HepG2 (cell line): Measurements from ENCODE around the gene LAPTM4A. TPM values are rescaled to one million over a fixed set of nuclear protein-coding genes. Genes with fewer than 3 reads are reported as not detected.

Source experiments
- CREM ChIP-seq, 2 experiments: sonication (generic) in 1 of 2; formaldehyde crosslinking in 1 of 2; IDR thresholded peaks; 2 replicates each; pipeline versions ENCODE4 v1.4.0 to v1.6.1; 2016 to 2020; ENCODE audit warnings: antibody characterized with exemption in 1 of 2, mild to moderate bottlenecking in 1 of 2, missing genetic modification reagents in 1 of 2
- HOXA9 ChIP-seq: sonication (generic); formaldehyde crosslinking; IDR thresholded peaks from 2 replicates; pipeline ENCODE4 v1.8.1; 2022; ENCODE audit warnings: missing genetic modification reagents, mild to moderate bottlenecking, moderate library complexity, borderline replicate concordance
- JUN ChIP-seq: sonication (generic); formaldehyde crosslinking; IDR thresholded peaks from 2 replicates; pipeline ENCODE4 v1.4.0; 2020; ENCODE audit warnings: mild to moderate bottlenecking, missing genetic modification reagents
- JUNB ChIP-seq: sonication (generic); formaldehyde crosslinking; IDR thresholded peaks from 2 replicates; pipeline ENCODE4 v1.8.0; 2022; ENCODE audit warnings: missing genetic modification reagents, mild to moderate bottlenecking, borderline replicate concordance
- KAT8 ChIP-seq: IDR thresholded peaks from 2 replicates; pipeline ENCODE4 v1.6.1; 2016; ENCODE audit warnings: missing genetic modification reagents, missing compliant biosample characterization
- MBD4 ChIP-seq: IDR thresholded peaks from 2 replicates; pipeline ENCODE4 v1.6.1; 2012; ENCODE audit warnings: low read length, inconsistent platforms, borderline replicate concordance
- NRL ChIP-seq: sonication (generic); formaldehyde crosslinking; IDR thresholded peaks from 2 replicates; pipeline ENCODE4 v1.5.0; 2020; ENCODE audit warnings: missing genetic modification reagents, mild to moderate bottlenecking, moderate library complexity, borderline replicate concordance
- SOX13 ChIP-seq, 3 experiments: fragments of 450-650 bp in 1 of 3; sonication (generic) in 1 of 3; formaldehyde crosslinking in 1 of 3; IDR thresholded peaks in 2 of 3; conservative IDR thresholded peaks in 1 of 3; 2 replicates each; pipeline versions ENCODE4 v1.5.0 to v1.6.1; 2016 to 2020; ENCODE audit warnings: antibody characterized with exemption in 1 of 3, mild to moderate bottlenecking in 1 of 3, missing compliant biosample characterization in 1 of 3, missing genetic modification reagents in 1 of 3, moderate library complexity in 1 of 3
- SRSF4 ChIP-seq: fragments of 200-400 bp; formaldehyde crosslinking; IDR thresholded peaks from one replicate; pipeline ENCODE4 v1.6.1; 2018; ENCODE audit warnings: mild to moderate bottlenecking, low read depth, low read length, moderate library complexity; ENCODE audit not compliant: poor library complexity, severe bottlenecking
- ZMYM4 ChIP-seq: sonication (generic); formaldehyde crosslinking; IDR thresholded peaks from 2 replicates; pipeline ENCODE4 v1.8.1; 2023; ENCODE audit warnings: mild to moderate bottlenecking, missing genetic modification reagents
- ZNF615 ChIP-seq: sonication (generic); formaldehyde crosslinking; IDR thresholded peaks from 2 replicates; pipeline ENCODE4 v1.5.0; 2020; ENCODE audit warnings: mild to moderate bottlenecking, missing genetic modification reagents, borderline replicate concordance
- ZNF816 ChIP-seq: sonication (generic); formaldehyde crosslinking; IDR thresholded peaks from 2 replicates; pipeline ENCODE4 v1.8.0; 2022; ENCODE audit warnings: missing genetic modification reagents, mild to moderate bottlenecking, borderline replicate concordance
- polyA plus RNA-seq, 8 experiments: library from polyadenylated mRNA; depleted of rRNA in 3 of 8; stranded (reverse) in 7 of 8; unstranded in 1 of 8; fragments of >200 nt; fragmentation: Illumina TruSeq in 4 of 8; extraction: Trizol in 4 of 8; gene quantifications; 2 replicates each; pipeline versions ENCODE4 v1.2.1 to v1.2.3, GENCODE V29; 2011 to 2016; ENCODE audit warnings: low read depth in 4 of 8, missing spikeins in 1 of 8, mixed read lengths in 1 of 8; ENCODE audit not compliant: insufficient read depth in 1 of 8
- total RNA-seq, 5 experiments: library from RNA; depleted of rRNA; stranded (reverse); fragments of >200 nt; fragmentation: Illumina TruSeq; extraction: Trizol; gene quantifications; 2 replicates each; pipeline ENCODE4 v1.2.3, GENCODE V29; 2016; ENCODE audit warnings: low read depth in 1 of 5
- TF ChIP-seq, protein P1 (sequence below): sonication (generic); formaldehyde crosslinking; IDR thresholded peaks from 2 replicates; pipeline ENCODE4 v1.4.0; 2020; ENCODE audit warnings: low read depth, missing genetic modification reagents
- TF ChIP-seq, protein P2 (sequence below): sonication (generic); formaldehyde crosslinking; IDR thresholded peaks from 2 replicates; pipeline ENCODE4 v1.4.0; 2020; ENCODE audit warnings: mild to moderate bottlenecking, missing genetic modification reagents
- TF ChIP-seq, protein P3 (sequence below): sonication (generic); formaldehyde crosslinking; IDR thresholded peaks from 2 replicates; pipeline ENCODE4 v1.5.1; 2020; ENCODE audit warnings: missing genetic modification reagents, mild to moderate bottlenecking, borderline replicate concordance
- TF ChIP-seq, protein P4 (sequence below): sonication (generic); formaldehyde crosslinking; IDR thresholded peaks from 2 replicates; pipeline ENCODE4 v1.5.0; 2020; ENCODE audit warnings: missing genetic modification reagents
- TF ChIP-seq, protein P5 (sequence below): sonication (generic); formaldehyde crosslinking; IDR thresholded peaks from 2 replicates; pipeline ENCODE4 v1.5.0; 2020; ENCODE audit warnings: missing genetic modification reagents

The LAPTM4A gene
- total and polyA plus RNA-seq, 2 of the 13 experiments (the other 11 are each of a cell fraction or from before 2014, with no cell fraction given), result 116 to 558 TPM

DNA sequence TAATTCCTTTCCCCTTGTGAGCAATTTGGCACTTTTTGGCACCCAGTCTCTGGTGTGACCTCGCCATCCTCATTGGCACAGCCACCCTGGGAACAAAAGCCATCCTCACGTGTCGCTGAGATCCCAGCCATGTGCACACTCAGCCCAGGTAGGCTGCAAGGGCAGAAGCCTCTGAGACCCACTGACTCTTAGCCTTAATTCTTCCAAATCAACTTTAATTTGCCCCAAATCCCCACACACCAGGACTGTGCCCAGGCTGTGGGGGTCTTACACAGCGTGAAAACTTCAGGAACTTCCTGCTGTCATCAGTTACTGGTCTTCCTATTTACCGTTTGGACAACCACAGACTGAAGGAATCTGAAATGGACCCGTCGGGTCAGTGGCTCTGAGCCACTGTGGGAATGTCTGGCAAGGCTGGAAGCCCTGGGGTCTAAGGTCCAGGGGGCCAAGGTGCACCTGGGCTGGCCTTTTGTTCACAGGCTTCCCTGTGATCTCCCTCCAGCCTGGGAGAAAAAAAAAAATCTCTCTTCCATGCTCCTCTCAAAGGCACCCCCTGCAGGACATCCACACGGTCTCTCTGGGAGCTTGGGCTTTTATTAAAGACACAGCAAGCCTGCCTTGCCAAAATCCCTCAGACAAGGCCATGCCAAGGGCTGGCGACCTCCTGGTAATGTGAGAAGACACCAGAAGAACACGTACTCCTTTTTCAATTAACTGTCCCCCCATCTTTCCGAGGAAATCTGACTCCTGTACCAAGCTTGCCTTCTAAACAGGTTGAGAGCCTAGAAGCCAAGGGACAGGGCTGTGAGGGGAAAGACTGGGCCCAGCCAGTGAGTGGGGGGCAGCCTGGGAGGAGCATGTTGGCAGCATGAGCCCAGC is 42.1 kb upstream of the LAPTM4A start (continued):
- TF ChIP-seq SOX13 (IDR thresholded peaks at IDR 0.05) (peak; percentile 73; the same call in 1 of the 2 replicates), SOX13 (CRISPR knock-in tag; conservative IDR thresholded peaks at IDR 0.05 in 1 of 2, IDR thresholded peaks at IDR 0.05 in 1 of 2) (peak in 1 of 2 experiments; percentile 92; a peak in 2 of 4 replicates), KAT8 (CRISPR knock-in tag) (peak; percentile 86), SRSF4 (no peak), ZMYM4 (CRISPR knock-in tag) (peak; percentile 94), CREM (IDR thresholded peaks at IDR 0.05) (peak; percentile 73), CREM (CRISPR knock-in tag; IDR thresholded peaks at IDR 0.05) (no peak), ZNF615 (CRISPR knock-in tag) (no peak), ZNF816 (CRISPR knock-in tag) (no peak; the same call in 1 of the 2 replicates), JUN (CRISPR knock-in tag) (peak; percentile 56), JUNB (CRISPR knock-in tag) (no peak), HOXA9 (no peak), NRL (CRISPR knock-in tag) (no peak; the same call in 1 of the 2 replicates), MBD4 (no peak)
- TF ChIP-seq, protein P1, sequence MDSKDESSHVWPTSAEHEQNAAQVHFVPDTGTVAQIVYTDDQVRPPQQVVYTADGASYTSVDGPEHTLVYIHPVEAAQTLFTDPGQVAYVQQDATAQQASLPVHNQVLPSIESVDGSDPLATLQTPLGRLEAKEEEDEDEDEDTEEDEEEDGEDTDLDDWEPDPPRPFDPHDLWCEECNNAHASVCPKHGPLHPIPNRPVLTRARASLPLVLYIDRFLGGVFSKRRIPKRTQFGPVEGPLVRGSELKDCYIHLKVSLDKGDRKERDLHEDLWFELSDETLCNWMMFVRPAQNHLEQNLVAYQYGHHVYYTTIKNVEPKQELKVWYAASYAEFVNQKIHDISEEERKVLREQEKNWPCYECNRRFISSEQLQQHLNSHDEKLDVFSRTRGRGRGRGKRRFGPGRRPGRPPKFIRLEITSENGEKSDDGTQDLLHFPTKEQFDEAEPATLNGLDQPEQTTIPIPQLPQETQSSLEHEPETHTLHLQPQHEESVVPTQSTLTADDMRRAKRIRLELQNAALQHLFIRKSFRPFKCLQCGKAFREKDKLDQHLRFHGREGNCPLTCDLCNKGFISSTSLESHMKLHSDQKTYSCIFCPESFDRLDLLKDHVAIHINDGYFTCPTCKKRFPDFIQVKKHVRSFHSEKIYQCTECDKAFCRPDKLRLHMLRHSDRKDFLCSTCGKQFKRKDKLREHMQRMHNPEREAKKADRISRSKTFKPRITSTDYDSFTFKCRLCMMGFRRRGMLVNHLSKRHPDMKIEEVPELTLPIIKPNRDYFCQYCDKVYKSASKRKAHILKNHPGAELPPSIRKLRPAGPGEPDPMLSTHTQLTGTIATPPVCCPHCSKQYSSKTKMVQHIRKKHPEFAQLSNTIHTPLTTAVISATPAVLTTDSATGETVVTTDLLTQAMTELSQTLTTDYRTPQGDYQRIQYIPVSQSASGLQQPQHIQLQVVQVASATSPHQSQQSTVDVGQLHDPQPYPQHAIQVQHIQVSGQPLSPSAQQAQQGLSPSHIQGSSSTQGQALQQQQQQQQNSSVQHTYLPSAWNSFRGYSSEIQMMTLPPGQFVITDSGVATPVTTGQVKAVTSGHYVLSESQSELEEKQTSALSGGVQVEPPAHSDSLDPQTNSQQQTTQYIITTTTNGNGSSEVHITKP (CRISPR knock-in tag), result peak; percentile 80; the same call in 1 of the 2 replicates
- TF ChIP-seq, protein P2, sequence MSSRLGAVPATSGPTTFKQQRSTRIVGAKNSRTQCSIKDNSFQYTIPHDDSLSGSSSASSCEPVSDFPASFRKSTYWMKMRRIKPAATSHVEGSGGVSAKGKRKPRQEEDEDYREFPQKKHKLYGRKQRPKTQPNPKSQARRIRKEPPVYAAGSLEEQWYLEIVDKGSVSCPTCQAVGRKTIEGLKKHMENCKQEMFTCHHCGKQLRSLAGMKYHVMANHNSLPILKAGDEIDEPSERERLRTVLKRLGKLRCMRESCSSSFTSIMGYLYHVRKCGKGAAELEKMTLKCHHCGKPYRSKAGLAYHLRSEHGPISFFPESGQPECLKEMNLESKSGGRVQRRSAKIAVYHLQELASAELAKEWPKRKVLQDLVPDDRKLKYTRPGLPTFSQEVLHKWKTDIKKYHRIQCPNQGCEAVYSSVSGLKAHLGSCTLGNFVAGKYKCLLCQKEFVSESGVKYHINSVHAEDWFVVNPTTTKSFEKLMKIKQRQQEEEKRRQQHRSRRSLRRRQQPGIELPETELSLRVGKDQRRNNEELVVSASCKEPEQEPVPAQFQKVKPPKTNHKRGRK (CRISPR knock-in tag), result no peak
- TF ChIP-seq, protein P3, sequence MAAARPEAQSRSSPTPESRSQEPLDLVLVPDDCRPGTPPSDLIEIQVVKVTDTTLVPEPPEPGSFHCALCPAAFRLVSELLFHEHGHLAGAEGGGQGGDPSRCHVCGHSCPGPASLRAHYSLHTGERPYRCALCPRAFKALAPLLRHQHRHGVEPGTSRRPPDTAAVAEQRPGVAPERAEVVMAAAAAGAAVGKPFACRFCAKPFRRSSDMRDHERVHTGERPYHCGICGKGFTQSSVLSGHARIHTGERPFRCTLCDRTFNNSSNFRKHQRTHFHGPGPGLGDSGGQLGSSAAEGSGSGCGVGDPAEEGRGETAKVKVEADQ, result no peak; the same call in 1 of the 2 replicates
- TF ChIP-seq, protein P4, sequence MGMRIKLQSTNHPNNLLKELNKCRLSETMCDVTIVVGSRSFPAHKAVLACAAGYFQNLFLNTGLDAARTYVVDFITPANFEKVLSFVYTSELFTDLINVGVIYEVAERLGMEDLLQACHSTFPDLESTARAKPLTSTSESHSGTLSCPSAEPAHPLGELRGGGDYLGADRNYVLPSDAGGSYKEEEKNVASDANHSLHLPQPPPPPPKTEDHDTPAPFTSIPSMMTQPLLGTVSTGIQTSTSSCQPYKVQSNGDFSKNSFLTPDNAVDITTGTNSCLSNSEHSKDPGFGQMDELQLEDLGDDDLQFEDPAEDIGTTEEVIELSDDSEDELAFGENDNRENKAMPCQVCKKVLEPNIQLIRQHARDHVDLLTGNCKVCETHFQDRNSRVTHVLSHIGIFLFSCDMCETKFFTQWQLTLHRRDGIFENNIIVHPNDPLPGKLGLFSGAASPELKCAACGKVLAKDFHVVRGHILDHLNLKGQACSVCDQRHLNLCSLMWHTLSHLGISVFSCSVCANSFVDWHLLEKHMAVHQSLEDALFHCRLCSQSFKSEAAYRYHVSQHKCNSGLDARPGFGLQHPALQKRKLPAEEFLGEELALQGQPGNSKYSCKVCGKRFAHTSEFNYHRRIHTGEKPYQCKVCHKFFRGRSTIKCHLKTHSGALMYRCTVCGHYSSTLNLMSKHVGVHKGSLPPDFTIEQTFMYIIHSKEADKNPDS (CRISPR knock-in tag), result no peak
- TF ChIP-seq, protein P5, sequence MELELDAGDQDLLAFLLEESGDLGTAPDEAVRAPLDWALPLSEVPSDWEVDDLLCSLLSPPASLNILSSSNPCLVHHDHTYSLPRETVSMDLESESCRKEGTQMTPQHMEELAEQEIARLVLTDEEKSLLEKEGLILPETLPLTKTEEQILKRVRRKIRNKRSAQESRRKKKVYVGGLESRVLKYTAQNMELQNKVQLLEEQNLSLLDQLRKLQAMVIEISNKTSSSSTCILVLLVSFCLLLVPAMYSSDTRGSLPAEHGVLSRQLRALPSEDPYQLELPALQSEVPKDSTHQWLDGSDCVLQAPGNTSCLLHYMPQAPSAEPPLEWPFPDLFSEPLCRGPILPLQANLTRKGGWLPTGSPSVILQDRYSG (CRISPR knock-in tag), result no peak
